GM21717 (cell line): ENCODE measurements around the gene EXOSC9.
A peak's percentile ranks its signal among the peaks of the same experiment; 100 is the strongest.

Experiments used
- ATAC-seq: cut with Tn5 transposase; IDR thresholded peaks from one replicate; pipeline ENCODE4 v1.9.1; 2021; ENCODE audit warnings: mild to moderate bottlenecking, moderate library complexity; ENCODE audit not compliant: unreplicated experiment

Gene EXOSC9

GRCh38 chr4:121786221-121786620 is 14.9 kb upstream of the EXOSC9 start:
- ATAC-seq: no peak

DNA sequence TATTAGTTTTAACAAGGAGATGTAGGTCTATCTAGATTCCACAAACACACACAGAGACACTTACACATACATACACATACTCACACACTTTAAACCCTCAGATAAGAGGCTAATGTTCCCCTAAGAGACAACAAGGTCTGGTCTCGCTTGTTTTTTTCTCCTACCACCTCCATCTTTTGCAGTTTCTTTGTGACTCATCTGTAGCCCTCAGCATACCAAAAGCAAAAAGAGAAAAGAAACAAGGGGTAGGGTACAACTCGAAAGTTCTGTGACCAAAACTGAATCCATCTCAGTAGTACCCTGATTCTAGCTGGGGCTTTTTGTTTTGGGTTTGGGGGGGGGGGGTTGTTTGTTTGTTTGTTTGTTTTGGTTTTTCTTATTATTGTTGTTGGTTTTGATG is 12.2 kb upstream of the EXOSC9 start:
- ATAC-seq: peak; percentile 97

- no peak for ATAC-seq
Observed at GRCh38 chr4:121789455-121789854, 11.7 kb upstream of the EXOSC9 start.

DNA sequence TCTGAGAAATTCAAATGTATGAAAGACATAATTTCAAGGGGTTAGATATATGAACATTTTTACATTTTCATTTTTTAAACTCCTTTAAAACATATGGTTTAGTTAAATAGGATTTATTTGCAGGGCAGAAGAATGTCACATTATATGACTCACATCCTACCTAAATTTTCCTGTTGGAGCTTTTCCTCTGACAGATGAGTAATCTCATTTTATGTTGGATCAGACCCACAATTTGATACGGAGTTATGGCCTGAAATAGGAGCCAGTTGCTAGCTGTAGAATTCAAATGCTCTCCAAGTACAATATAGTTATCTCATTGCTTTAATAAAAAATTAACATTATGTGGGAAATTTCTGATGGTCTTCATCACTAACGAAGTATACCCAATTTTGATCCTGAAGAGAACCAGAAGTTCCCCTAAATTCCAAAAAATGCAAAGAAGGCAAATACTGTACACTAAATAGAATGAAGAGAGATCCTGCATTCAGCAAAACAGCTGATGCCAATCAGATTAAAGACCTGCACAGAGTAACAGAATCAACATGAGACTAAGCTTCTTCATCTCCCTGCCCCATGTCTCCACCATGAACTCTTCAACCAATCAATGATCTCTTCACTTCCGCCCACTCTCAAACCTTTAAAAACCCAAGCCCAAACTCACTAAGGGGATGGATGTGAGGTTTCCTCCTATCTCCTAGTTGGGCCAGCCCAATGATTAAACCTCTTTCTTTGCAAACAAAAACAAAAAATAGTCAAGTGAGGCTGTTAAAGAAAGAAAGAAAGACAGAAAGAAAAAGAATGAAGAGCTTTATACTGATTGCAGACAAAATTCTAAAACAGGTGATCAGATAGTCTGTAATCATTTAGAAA is 10.9 kb upstream of the EXOSC9 start:
- no peak for ATAC-seq

GRCh38 chr4:121790976-121791375 is 10.1 kb upstream of the EXOSC9 start:
- no peak for ATAC-seq

DNA sequence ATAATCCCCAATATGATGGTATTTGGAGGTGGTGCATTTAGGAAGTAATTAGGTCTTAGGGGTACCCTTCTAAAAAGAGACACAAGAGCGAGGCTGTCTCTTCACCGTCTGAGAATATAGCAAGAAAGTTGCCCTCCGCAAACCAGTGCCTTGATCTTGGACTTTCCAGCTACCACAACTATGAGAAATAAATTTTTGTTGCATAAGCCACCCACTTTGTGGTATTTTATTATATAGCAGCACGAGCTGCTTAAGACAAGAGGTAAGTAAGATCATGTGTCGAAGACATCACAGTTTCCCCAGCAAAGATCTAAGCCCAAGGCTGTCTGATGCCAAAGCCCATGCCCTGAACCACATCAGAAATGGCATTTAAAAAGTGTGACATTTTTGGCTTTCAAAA is 9.6 kb upstream of the EXOSC9 start:
- ATAC-seq: no peak

DNA sequence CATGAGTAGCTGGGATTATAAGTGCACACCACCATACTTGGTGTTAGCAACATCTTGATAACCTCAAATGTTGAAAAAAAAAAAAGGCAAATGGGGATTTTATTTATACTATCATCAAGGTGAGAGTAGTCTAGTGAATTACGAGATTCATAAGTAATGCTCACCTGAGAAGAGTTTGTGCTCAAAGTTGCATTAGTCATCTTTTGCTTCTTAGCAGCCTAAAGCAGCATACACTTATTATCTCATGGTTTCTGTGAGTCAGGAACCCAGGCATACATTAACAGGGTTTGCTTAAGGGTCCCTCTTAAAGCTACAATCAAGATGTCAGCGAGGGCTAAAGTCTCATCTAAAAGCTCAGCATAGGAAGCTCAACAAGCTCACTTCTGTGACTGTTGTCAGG is 8.2 kb upstream of the EXOSC9 start:
- no peak for ATAC-seq

- ATAC-seq: no peak
Observed at GRCh38 chr4:121794505-121795188, 6.5 kb upstream of the EXOSC9 start.

GRCh38 chr4:121796283-121796682 is 4.8 kb upstream of the EXOSC9 start:
- no peak for ATAC-seq

DNA sequence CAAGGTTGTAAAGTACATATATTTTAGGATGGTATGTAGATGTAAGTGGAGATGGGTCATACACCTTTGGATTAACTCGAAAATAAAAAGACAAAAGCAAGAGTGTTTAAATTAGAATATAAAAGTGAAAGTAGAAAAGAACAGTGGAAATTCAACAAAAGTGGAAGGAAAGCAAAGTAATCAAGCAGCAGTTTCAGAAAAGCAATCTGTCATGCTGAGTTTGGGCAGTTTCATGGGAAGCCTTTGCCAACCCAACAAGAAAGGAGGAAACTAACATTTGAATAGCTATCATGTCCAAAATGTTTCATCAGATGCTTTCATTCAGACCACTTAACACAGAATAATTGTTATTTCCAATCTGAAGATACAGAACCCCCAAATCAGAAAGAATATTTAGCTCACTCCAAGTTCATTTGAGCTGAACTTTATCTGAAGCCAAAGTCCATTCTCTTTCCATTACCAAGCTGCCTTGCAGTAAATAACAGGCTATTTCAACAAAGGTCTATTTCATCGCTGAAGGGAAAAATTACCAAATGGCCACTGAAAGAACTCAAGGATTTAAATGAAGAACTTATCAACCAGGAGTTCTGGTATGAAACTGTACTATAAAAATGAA is 1.8 kb upstream of the EXOSC9 start:
- no peak for ATAC-seq

DNA sequence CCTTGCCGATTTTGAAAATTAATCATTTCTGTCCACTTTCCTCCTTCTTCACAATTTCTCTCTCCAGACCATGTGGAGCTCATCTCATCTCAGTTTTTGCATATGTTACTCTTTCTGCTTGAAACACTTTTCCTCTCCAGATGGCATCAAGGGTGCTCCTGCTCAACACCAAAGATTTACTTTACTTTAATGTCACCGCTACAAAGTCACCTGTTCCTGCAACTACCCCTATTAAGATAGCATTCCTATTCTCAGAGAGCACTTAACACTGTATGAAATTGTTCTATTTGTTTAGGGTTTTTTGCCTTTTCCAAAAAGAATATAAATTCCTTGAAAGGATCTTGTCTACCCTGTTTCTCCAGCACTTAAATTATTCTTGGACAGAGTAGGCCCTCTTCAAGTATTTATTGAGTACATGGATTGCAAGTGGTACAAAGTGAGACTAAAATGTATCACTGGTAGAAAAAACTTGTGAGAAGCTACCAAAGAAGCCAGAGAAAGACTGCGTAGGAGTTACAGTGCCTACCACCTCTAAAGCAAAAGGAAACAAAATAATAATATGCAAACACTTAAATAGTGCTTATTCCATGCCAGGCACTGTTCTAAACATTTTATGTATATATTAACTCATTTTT is 1.1 kb upstream of the EXOSC9 start:
- no peak for ATAC-seq

- peak; percentile 18 for ATAC-seq
Observed at GRCh38 chr4:121800638-121800960, 524 bp upstream of the EXOSC9 start.

- ATAC-seq: no peak
Observed at GRCh38 chr4:121801715-121802075, 572 bp downstream of the EXOSC9 start.

GRCh38 chr4:121806411-121806810 is 5.3 kb downstream of the EXOSC9 start:
- ATAC-seq: no peak

- no peak for ATAC-seq
Observed at GRCh38 chr4:121811122-121811521, 10.0 kb downstream of the EXOSC9 start.

- no peak for ATAC-seq
Observed at GRCh38 chr4:121814756-121815155, 13.6 kb downstream of the EXOSC9 start.

DNA sequence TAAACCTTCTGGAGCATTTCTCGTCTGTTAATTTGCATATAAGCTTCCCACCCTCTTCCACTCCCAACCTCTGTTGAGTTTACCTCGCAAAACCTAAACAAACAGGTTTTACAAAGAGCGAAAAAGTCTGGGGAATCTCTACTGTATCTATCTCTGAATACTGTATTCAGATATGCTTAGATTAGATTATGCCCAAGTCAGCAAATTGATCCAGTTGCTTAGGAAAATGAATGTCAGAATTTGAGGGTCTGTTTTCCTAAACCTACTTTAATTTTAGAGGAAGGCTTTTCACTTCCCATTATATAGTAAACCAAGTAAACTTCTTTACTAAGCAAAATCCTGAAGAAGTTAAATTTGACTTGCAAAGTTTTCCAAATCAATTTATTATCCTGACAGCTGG is 15.9 kb downstream of the EXOSC9 start:
- no peak for ATAC-seq

DNA sequence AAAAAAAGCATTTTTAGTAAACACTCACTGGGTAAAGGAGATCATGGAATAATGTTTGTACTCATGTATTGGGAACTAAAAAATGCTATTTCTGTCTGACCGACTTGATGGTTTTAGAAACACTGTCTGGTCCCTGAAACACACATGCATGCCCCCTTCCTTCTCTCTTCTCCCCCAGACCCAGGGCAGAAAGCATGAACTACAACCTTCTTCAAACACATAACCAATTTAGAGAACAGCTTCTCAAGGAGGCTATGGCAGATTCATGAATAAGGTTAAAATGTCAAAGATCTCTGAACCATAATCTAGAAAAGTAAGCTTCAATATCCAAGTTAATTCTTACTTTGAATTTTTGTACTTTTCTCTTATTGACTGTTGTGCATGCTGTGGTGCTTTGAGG is 16.6 kb downstream of the EXOSC9 start:
- ATAC-seq: no peak

- ATAC-seq: no peak
Observed at GRCh38 chr4:121818215-121818614, 17.1 kb downstream of the EXOSC9 start.

GRCh38 chr4:121819216-121819965 is 18.3 kb downstream of the EXOSC9 start:
- ATAC-seq: no peak

DNA sequence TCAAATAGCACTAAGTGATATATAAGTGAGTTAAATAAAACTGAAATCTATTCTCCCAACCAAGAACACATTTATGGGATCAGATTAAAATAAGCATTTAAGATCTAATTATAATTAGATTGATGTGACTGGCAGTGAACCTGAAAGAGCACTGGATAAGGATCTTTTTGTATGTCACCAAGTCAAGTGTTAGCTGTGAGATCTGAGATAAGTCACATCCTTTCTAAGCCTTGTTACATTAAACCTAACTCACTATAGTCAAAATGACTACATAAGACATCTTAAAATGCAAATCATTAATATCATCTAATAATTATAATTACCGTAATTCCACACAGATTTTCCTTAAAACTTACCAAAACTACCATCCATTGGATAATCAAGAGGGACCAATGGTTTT is 20.9 kb downstream of the EXOSC9 start:
- ATAC-seq: no peak
